ENCODE data around the gene CMSS1.

DNA sequence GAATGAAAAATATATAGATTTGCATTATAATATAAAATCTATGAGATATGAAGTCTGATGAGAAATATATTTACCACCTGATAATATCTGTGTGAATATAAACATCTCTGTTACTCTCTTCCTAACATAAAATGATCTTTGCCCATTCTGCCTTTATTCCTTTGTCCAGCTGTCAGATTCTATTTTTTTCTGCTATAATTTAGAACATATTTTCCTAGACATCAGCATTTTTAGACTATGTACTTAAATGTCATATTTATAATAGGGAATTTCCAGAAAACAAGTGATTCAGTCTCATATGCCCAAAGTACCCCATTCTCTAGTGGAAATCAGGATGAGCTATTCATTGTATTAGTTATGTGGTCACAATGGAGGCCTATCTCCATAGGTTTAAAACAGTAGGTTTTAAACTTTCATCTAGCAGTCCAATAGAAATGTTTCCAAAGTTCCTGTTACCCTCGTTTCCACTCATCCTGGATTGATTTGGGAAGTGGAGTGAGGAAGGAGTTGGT lies 213.3 kb downstream of the CMSS1 start:
- TF ChIP-seq, protein P1, sequence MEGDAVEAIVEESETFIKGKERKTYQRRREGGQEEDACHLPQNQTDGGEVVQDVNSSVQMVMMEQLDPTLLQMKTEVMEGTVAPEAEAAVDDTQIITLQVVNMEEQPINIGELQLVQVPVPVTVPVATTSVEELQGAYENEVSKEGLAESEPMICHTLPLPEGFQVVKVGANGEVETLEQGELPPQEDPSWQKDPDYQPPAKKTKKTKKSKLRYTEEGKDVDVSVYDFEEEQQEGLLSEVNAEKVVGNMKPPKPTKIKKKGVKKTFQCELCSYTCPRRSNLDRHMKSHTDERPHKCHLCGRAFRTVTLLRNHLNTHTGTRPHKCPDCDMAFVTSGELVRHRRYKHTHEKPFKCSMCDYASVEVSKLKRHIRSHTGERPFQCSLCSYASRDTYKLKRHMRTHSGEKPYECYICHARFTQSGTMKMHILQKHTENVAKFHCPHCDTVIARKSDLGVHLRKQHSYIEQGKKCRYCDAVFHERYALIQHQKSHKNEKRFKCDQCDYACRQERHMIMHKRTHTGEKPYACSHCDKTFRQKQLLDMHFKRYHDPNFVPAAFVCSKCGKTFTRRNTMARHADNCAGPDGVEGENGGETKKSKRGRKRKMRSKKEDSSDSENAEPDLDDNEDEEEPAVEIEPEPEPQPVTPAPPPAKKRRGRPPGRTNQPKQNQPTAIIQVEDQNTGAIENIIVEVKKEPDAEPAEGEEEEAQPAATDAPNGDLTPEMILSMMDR (IDR thresholded peaks at IDR 0.05 in 2 of 3, conservative IDR thresholded peaks at IDR 0.05 in 1 of 3; ENCODE audit: borderline replicate concordance in 1 of 3, insufficient read depth in 1 of 3, low read depth in 2 of 3, low read length in 2 of 3): no peak
- no peak for TF ChIP-seq ZFX (IDR thresholded peaks at IDR 0.05)
- no peak for TF ChIP-seq JUND (IDR thresholded peaks at IDR 0.05)
- no peak for TF ChIP-seq ZNF274 (IDR thresholded peaks at IDR 0.05; ENCODE audit: low read depth, low read length)
- TF ChIP-seq EZH2 (IDR thresholded peaks at IDR 0.05): no peak
- TF ChIP-seq ELF1 (IDR thresholded peaks at IDR 0.05; ENCODE audit: borderline replicate concordance, low read depth): no peak
- TF ChIP-seq POLR2A (IDR thresholded peaks at IDR 0.05; ENCODE audit: borderline replicate concordance, extremely low read depth, insufficient read depth, insufficient read length): no peak
- TF ChIP-seq, protein P2, sequence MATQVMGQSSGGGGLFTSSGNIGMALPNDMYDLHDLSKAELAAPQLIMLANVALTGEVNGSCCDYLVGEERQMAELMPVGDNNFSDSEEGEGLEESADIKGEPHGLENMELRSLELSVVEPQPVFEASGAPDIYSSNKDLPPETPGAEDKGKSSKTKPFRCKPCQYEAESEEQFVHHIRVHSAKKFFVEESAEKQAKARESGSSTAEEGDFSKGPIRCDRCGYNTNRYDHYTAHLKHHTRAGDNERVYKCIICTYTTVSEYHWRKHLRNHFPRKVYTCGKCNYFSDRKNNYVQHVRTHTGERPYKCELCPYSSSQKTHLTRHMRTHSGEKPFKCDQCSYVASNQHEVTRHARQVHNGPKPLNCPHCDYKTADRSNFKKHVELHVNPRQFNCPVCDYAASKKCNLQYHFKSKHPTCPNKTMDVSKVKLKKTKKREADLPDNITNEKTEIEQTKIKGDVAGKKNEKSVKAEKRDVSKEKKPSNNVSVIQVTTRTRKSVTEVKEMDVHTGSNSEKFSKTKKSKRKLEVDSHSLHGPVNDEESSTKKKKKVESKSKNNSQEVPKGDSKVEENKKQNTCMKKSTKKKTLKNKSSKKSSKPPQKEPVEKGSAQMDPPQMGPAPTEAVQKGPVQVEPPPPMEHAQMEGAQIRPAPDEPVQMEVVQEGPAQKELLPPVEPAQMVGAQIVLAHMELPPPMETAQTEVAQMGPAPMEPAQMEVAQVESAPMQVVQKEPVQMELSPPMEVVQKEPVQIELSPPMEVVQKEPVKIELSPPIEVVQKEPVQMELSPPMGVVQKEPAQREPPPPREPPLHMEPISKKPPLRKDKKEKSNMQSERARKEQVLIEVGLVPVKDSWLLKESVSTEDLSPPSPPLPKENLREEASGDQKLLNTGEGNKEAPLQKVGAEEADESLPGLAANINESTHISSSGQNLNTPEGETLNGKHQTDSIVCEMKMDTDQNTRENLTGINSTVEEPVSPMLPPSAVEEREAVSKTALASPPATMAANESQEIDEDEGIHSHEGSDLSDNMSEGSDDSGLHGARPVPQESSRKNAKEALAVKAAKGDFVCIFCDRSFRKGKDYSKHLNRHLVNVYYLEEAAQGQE (IDR thresholded peaks at IDR 0.05; ENCODE audit: low read depth): no peak
- TF ChIP-seq POLR2AphosphoS5 (IDR thresholded peaks at IDR 0.05; ENCODE audit: low read depth, low read length): no peak
- no peak for TF ChIP-seq YY1 (IDR thresholded peaks at IDR 0.05; ENCODE audit: extremely low read depth, insufficient replicate concordance, low read depth, low read length)
- TF ChIP-seq SIN3A (IDR thresholded peaks at IDR 0.05; ENCODE audit: low read depth): no peak
